Activated CD8-positive, alpha-beta T cell treated with anti-CD3 and anti-CD28 coated beads for 36 hours (primary cell): ENCODE data around the gene DNAAF3. TPM values are rescaled to one million over a fixed set of nuclear protein-coding genes. Genes with fewer than 3 reads are reported as not detected.

ENCODE experiments used
- ATAC-seq: fragments of 200-7000 bp; cut with Tn5 transposase; one replicate; pipeline ENCODE4 v1.10.0; 2021; ENCODE audit warnings: mild to moderate bottlenecking, moderate library complexity
- CTCF ChIA-PET: fragments of 350-600 bp; sonication (Branson Sonifier 250); formaldehyde crosslinking; loops from one replicate; lab custom pipeline; 2021; ENCODE audit warnings: antibody characterized with exemption; lab: Charles Lee
- POLR2A ChIA-PET: fragments of 350-600 bp; sonication (Branson Sonifier 250); formaldehyde crosslinking; loops from one replicate; lab custom pipeline; 2021; ENCODE audit warnings: antibody characterized with exemption; lab: Charles Lee
- DNase-seq: peaks from one replicate; pipeline ENCODE4 v3.0.0-alpha.2; 2020
- H3K27ac Mint-ChIP-seq: one replicate; pipeline ENCODE4 v1.8.0; 2021; ENCODE audit warnings: mild to moderate bottlenecking, mixed read lengths
- H3K27me3 Mint-ChIP-seq: one replicate; pipeline ENCODE4 v1.8.0; 2021; ENCODE audit warnings: mixed read lengths
- H3K36me3 Mint-ChIP-seq: one replicate; pipeline ENCODE4 v1.8.0; 2021; ENCODE audit warnings: low read depth, mixed read lengths
- H3K4me1 Mint-ChIP-seq: one replicate; pipeline ENCODE4 v1.8.0; 2021; ENCODE audit warnings: low read depth, mixed read lengths
- H3K4me3 Mint-ChIP-seq: one replicate; pipeline ENCODE4 v1.8.0; 2021; ENCODE audit warnings: mild to moderate bottlenecking, moderate library complexity, mixed read lengths
- H3K9me3 Mint-ChIP-seq: one replicate; pipeline ENCODE4 v1.8.0; 2021; ENCODE audit warnings: mixed read lengths
- intact Hi-C: fragments of 100-400 bp; cut with micrococcal nuclease; formaldehyde crosslinking; loops from one replicate; pipeline ENCODE4 v1.10.0; 2022
- total RNA-seq, 2 experiments: library from RNA; stranded (reverse); gene quantifications; one replicate each; pipeline ENCODE4 v1.2.3, GENCODE V29; 2021
- TF ChIP-seq, protein P1 (sequence below): fragments of 200-600 bp; IDR thresholded peaks from one replicate; pipeline ENCODE4 v1.8.0; 2022; ENCODE audit warnings: antibody characterized with exemption, mild to moderate bottlenecking

DNAAF3 gene
- total RNA-seq, 2 experiments from 2014 or later = not detected

DNA sequence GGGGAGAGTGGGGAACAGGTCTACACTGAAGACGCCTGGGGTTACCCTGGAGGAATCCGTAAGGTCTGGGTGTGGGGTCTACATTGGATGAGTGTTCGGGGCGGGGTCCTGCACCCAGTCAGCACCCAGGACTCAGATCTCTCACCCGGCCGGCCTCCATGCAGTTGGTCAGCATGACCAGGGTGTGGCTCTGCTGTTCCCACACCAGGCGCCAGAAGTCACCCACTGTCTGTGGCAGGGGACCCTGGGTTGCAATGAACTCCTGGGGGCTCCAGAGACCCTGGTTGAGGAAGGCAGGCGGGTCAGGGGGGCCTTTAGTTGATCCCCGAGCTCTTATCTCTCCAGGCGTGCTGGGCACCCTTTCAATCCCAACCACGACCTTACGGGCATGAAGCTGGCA is 19.7 kb upstream of the DNAAF3 start:
- no peak overlapping the region for H3K4me3 Mint-ChIP-seq
- H3K9me3 Mint-ChIP-seq = no peaks in the 10 kb centered on the region
- ChIA-PET POLR2A (no interaction called here), CTCF (no interaction called here)
- no peak overlapping the region for H3K27ac Mint-ChIP-seq
- peaks cover 20% of the 10 kb centered on the region for H3K27me3 Mint-ChIP-seq
- no peaks in the 10 kb centered on the region for H3K36me3 Mint-ChIP-seq
- no peaks in the 10 kb centered on the region for H3K4me1 Mint-ChIP-seq
- DNase-seq = no peak
- no peak for ATAC-seq
- intact Hi-C loops = no loop called here
- TF ChIP-seq, protein P1, sequence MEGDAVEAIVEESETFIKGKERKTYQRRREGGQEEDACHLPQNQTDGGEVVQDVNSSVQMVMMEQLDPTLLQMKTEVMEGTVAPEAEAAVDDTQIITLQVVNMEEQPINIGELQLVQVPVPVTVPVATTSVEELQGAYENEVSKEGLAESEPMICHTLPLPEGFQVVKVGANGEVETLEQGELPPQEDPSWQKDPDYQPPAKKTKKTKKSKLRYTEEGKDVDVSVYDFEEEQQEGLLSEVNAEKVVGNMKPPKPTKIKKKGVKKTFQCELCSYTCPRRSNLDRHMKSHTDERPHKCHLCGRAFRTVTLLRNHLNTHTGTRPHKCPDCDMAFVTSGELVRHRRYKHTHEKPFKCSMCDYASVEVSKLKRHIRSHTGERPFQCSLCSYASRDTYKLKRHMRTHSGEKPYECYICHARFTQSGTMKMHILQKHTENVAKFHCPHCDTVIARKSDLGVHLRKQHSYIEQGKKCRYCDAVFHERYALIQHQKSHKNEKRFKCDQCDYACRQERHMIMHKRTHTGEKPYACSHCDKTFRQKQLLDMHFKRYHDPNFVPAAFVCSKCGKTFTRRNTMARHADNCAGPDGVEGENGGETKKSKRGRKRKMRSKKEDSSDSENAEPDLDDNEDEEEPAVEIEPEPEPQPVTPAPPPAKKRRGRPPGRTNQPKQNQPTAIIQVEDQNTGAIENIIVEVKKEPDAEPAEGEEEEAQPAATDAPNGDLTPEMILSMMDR = no peak

DNA sequence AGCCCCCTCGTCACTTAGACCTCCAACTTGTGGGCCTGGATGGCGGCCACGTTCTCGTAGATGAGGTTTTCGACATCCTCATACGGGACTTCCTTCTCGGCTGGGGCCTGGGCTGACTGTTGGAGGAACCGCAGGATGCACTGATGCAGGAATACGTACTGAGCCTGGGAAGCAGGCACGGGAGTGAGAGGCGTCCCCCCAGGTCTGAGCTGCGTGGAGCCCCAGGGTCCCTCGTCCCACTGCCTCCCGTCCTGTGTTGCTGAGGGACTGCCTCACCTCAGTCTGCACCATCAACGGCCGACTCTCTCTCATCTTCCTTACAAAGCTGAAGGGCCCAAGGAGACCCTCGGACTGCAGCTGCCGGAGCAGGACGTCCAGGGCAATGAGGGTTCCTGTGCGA is 15.3 kb upstream of the DNAAF3 start:
- intact Hi-C loops = no loop called here
- peaks cover 49% of the 10 kb centered on the region for H3K27me3 Mint-ChIP-seq
- TF ChIP-seq, protein P1 = no peak

DNA sequence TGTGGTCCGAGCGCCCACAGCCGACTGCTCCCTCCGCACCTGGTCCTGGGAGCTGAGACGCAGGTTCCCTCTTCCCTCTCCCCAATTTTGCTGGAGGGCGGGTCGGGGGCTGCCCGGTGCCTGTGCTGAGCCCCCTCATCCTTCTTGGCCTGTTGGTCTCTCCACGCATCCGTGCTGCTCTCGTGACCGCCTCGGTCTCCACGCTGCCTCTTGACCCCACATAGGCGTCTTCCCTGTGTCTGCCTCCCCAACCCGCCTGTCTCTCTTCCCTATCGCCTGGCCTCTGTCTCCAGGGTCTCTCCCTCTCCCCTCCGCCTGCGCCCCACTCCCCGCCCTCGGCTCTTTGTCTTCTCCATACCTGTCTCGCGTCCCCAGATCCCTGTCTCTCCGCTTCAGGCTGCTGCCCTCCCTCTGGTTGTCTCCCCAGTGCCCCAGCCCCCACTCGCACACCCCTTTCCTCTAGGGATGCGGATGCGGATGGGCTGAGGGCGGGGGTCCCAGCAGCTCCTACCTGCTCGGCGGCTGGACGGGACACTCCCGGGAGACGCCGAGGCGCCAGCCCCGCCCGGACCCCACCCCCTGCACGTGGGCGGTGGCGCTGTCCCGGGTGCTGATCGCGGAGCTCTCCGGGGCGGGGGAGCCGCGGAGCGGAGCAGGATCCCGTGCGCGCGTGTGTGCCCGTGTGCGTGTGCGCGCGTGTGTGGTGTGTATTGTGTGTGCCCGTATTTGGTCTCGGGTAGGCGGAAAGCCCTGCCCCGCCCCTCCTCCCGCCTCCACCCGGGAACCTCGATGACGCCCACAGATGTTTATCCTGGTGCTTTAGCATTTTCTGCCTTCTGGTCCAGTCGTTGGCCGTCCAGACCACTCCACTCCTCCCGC is 13.4 kb upstream of the DNAAF3 start, which contains the start of gene SYT5:
Gene SYT5 (minus strand): TSS at position 684 of the 879 bp plus-strand sequence. CDS start 1,248 bp downstream, outside the sequence.
- peak; percentile 57 for ATAC-seq
- H3K36me3 Mint-ChIP-seq = no peaks in the 10 kb centered on the region
- ChIA-PET POLR2A (interaction anchor here (1.1 to 1.4 kb wide), 2 partner anchors 17 to 227 kb away, joined by 3 read pairs; no protein-coding TSS in a partner anchor), CTCF (interaction anchor here (1.2 kb wide), 1 partner anchor 19 kb away, joined by 3 read pairs; no protein-coding TSS in a partner anchor)
- TF ChIP-seq, protein P1 = no peak
- DNase-seq = peak; percentile 62
- intact Hi-C loops = no loop called here
- peaks cover 16% of the 10 kb centered on the region for H3K4me1 Mint-ChIP-seq
- peak within 1 kb of the TSS; percentile 64 for H3K4me3 Mint-ChIP-seq
- no peaks in the 10 kb centered on the region for H3K9me3 Mint-ChIP-seq
- peaks cover 60% of the 10 kb centered on the region for H3K27me3 Mint-ChIP-seq
- H3K27ac Mint-ChIP-seq = no peak within 1 kb of the TSS

More for the DNA sequence above, 15.3 kb upstream of the DNAAF3 start:
- Mint-ChIP-seq H3K4me3 (no peak overlapping the region), H3K27ac (no peak overlapping the region), H3K4me1 (peaks cover 16% of the 10 kb centered on the region), H3K9me3 (no peaks in the 10 kb centered on the region), H3K36me3 (no peaks in the 10 kb centered on the region)
- POLR2A ChIA-PET = no interaction called here
- DNase-seq = no peak
- ATAC-seq = no peak
- CTCF ChIA-PET = interaction anchor here (1.1 kb wide), 1 partner anchor 22 kb away, joined by 3 read pairs; no protein-coding TSS in a partner anchor

DNA sequence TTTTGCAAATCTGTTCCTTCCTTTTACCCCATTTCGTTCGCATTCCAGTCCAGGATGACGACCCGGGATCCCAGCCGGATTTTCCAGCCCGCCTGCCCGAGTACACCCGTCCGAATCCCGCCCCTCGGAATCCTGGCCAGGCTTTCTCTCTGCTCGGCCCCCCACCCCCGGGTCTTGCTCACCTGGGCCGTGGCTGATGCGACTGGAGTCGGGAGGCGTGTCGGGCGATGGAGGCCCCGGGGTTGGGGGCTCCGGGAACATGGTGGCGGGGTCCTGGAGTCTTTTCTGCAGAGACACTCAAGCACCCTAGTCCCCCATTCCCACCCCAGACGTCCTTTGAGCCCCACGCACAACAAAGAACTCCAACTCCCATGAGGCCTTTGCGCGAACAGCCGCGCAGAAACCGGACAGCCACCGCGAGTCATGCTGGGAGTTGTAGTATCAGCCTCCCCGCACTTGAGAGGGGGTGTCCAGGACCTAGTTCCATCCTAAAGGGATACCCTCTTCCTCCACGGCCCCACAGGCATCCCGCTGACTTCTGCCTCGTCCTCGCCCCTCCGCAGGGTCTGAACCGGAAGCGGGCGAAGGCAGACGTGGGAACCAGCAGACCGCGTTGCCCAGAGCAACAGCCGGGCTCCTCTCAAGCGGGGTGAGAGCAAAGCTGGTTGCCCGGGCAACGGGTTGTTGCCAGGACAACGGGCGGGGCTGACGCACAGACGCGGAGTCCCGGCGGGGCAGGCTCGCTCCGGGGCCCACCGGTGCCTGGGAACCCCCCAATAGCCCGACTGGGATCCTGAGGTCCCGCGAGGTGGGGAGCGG is 12.6 kb upstream of the DNAAF3 start:
- DNase-seq (peak; percentile 97), ATAC-seq (peak; percentile 85)
- no peaks in the 10 kb centered on the region for H3K9me3 Mint-ChIP-seq
- TF ChIP-seq, protein P1 = no peak
- H3K27me3 Mint-ChIP-seq = peaks cover 66% of the 10 kb centered on the region
- intact Hi-C loops = no loop called here
- ChIA-PET CTCF (interaction anchor here (1.2 to 1.3 kb wide), 2 partner anchors 18 kb away, joined by 3 to 4 read pairs; no protein-coding TSS in a partner anchor), POLR2A (interaction anchor here (1.1 to 1.4 kb wide), 2 partner anchors 18 to 228 kb away, joined by 3 read pairs; no protein-coding TSS in a partner anchor)
- H3K4me3 Mint-ChIP-seq = peak overlapping the region; percentile 64
- no peak overlapping the region for H3K27ac Mint-ChIP-seq
- H3K36me3 Mint-ChIP-seq = no peaks in the 10 kb centered on the region
- peaks cover 22% of the 10 kb centered on the region for H3K4me1 Mint-ChIP-seq
